PFSK-1 (cell line): Measurements from ENCODE around the gene MAPRE2.

ENCODE experiments used
- FOXP2 ChIP-seq: optimal IDR thresholded peaks from 2 replicates; pipeline ENCODE3; 2011; ENCODE audit warnings: borderline replicate concordance, control low read depth, inconsistent platforms; ENCODE audit not compliant: insufficient read depth; ENCODE audit errors: extremely low read length, extremely low read depth
- POLR2AphosphoS5 ChIP-seq: IDR thresholded peaks from 2 replicates; pipeline ENCODE4 v1.6.1; 2012; ENCODE audit warnings: low read depth, mild to moderate bottlenecking, control low read depth, low read length, moderate library complexity
- REST ChIP-seq, 2 experiments: IDR thresholded peaks; 2 replicates each; pipeline versions ENCODE4 v1.6.1 to v1.8.0; 2011 to 2012; ENCODE audit warnings: low read depth in 2 of 2, low read length in 2 of 2, control low read depth in 1 of 2, inconsistent platforms in 1 of 2, mild to moderate bottlenecking in 1 of 2, moderate library complexity in 1 of 2; ENCODE audit not compliant: insufficient read depth in 1 of 2
- SIN3A ChIP-seq: IDR thresholded peaks from 2 replicates; pipeline ENCODE4 v1.6.1; 2012; ENCODE audit warnings: mild to moderate bottlenecking, low read length, moderate library complexity, borderline replicate concordance; ENCODE audit not compliant: insufficient read depth
- TAF1 ChIP-seq: IDR thresholded peaks from 2 replicates; pipeline ENCODE4 v1.6.1; 2012; ENCODE audit warnings: low read length, control low read depth, borderline replicate concordance; ENCODE audit not compliant: insufficient read depth

Gene MAPRE2

GRCh38 chr18:35076135-35076924 lies 35.1 kb downstream of the MAPRE2 start:
- TF ChIP-seq REST (IDR thresholded peaks at IDR 0.05; ENCODE audit: insufficient read depth in 1 of 2, low read depth in 2 of 2, low read length in 2 of 2) = no peak
- no peak for TF ChIP-seq SIN3A
- no peak for TF ChIP-seq POLR2AphosphoS5
- no peak for TF ChIP-seq TAF1
- TF ChIP-seq FOXP2 = no peak

GRCh38 chr18:35077937-35078336 lies 36.7 kb downstream of the MAPRE2 start:
- TF ChIP-seq REST (IDR thresholded peaks at IDR 0.05; ENCODE audit: insufficient read depth in 1 of 2, low read depth in 2 of 2, low read length in 2 of 2) = no peak
- TF ChIP-seq POLR2AphosphoS5 = no peak
- no peak for TF ChIP-seq FOXP2
- TF ChIP-seq SIN3A = no peak
- TF ChIP-seq TAF1 = no peak

GRCh38 chr18:35080058-35080457 lies 38.8 kb downstream of the MAPRE2 start:
- TF ChIP-seq TAF1 = no peak
- TF ChIP-seq POLR2AphosphoS5 = no peak
- TF ChIP-seq SIN3A = no peak
- TF ChIP-seq REST (IDR thresholded peaks at IDR 0.05; ENCODE audit: insufficient read depth in 1 of 2, low read depth in 2 of 2, low read length in 2 of 2) = no peak
- no peak for TF ChIP-seq FOXP2

- no peak for TF ChIP-seq REST (IDR thresholded peaks at IDR 0.05; ENCODE audit: insufficient read depth in 1 of 2, low read depth in 2 of 2, low read length in 2 of 2)
- TF ChIP-seq POLR2AphosphoS5 = no peak
- TF ChIP-seq SIN3A = no peak
- no peak for TF ChIP-seq TAF1
- TF ChIP-seq FOXP2 = no peak
Observed at GRCh38 chr18:35083174-35083712, 42.0 kb downstream of the MAPRE2 start.
